ENCODE results near the gene DLGAP1.
A peak's percentile ranks its signal among the peaks of the same experiment; 100 is the strongest.
"Not testable (repeated sequence)": the region's sequence is repeated elsewhere in the genome, so short reads cannot be mapped to it uniquely, and the experiment has no call there.

DLGAP1 gene

DNA sequence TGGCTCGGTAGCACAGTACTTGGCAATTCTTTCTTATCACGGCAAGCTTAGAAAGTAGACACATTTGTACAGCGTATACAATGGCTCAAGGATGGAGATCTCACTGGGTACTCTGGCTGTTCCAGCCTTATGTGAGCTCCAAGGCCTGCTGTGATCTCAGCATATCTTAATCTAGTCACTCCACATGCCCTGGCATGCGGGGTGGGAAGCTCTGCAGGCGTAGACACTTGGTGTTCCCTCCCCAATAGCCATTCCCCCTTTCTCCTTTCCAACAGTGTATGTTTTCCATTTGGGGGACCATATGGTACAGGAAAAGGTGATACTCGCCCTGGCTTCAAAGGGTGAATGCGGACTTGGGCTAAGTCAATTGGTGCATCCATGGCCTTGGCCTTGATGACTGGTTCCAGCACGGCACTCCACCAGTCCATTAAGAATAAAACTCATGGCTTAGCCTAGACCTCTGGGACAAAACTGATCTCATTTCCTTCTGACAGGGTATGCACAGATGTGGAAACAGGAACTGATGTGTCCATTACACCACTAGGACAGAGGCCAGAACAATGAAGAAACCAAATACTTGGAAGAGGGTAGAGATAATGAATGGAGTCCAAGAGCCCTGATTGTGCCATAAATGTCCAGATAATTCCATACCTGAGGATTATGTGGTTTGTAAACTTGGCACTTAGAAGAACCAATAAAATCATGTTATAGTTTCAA, 976.7 kb downstream of the DLGAP1 start:
- no peak for DNase-seq

DNA sequence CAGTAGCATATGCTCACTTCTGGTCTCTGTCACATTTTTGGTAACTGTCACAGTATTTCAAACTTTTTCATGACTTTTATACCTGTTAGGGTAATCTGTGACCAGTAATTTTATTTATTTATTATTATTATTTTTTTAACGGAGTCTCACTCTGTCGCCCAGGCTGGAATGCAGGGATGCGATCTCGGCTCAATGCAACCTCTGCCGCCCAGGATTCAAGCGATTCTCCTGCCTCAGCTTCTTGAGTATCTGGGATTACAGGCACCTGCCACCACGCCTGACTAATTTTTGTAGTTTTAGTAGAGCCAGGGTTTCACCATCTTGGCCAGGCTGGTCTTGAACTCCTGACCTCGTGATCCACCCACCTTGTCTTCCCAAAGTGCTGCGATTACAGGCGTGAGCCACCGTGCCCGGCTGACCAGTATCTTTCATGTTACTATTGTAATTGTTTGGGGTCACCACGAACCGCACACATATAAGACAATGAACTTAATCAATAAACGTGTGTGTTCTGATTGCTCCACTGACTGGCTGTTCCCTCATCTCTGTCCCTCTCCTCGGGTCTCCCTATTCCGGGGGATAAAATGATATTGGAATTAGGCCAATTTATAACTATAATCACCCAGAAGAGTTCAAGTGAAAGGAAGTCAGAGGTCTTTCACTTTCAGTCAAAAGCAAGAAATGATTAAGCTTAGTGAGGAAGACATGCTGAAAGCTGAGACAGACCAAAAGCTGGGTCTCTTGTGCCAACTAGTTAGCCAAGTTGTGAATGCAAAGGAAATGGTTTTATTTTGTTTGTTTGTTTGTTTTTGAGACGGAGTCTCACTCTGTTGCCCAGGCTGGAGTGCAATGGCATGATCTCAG, 982.2 kb downstream of the DLGAP1 start:
- DNase-seq, result no peak

DNA sequence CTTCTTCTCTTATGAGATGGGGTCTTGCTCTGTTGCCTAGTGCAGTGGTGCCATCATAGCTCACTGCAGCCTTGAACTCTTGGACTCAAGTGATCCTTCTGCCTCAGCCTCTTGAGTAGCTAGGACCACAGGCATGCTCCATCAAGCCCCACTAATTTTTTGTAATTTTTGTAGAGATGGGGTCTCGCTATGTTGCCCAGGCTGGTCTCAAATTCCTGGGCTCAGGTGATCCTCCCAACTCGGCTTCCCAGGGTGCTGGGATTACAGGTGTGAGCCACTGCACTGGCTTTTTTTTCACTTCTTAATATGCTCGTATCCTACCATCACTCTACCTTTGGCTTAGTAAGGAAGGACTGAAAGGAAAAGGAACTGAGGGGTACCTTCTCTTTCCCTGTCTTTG, 983.0 kb downstream of the DLGAP1 start:
- DNase-seq, result not testable (repeated sequence)

DNA sequence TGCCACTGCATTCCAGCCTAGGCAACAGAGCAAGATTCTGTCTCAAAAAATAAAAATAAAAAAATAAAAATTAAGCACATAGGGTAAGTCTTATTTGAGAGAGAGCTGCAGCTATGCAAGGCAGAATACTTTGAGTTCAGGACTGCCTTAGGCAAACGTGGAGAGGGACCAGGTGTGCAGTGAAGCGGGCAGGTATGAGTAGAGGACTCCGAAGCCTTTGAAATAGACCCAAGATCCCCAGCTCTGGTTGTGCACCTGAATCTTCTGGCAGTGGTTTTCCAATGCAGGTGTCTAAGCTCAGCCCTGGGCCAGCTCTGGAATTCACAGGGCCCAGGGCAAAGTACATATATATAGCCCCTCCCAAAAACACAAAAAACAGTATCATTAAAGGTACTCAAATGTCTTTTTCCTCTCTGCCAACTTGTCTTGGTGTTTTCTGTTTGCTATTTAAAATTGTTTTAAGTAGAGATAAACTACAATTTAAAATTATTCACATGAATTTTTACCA, 983.9 kb downstream of the DLGAP1 start:
- DNase-seq, result no peak

DNA sequence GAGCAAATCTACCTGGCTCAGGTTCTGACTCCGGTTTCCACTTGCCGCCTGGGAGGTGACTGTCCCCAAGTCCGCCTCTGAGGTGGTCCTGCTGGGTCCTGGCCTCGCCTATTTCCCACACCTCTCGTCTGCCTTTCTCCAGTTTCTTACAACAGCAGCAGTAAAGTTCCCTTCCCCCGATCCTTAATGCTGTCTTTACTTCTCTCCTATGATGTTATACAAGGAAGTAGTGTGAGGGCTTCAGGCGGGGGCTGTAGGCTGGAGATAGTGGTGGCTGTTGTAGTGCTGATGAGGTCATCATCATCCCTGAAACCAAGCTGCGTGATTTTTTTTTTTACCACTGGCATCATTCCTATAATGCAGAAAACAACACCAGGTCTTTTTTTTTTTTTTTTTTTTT, 986.3 kb downstream of the DLGAP1 start:
- no peak for DNase-seq

DNA sequence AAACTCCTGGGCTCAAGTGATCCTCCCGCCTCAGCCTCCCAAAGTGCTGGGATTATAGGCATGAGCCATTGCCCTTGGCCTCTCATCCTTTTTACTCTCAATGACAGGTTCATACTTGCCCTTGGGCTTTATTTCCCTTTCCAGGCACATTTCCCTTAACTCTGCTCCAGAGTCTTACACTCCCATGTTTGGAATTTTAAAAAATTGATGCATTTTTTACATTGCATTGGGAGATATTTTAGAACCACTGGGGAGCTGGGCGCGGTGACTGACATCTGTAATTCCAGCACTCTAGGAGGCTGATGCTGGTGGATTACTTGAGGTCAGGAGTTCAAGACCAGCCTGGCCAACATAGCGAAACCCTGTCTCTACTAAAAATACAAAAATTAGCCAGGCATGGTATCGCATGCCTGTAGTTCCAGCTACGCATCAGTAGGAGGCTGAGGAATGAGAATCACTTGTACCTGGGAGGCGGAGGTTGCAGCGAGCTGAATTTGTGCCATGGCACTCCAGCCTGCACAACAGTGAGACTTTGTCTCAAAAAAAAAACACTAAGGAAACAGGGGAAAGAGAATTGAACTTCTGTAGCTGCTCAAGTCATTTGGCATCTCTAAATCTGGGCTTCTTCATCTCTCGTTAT, 986.9 kb downstream of the DLGAP1 start:
- DNase-seq, result no peak

DNA sequence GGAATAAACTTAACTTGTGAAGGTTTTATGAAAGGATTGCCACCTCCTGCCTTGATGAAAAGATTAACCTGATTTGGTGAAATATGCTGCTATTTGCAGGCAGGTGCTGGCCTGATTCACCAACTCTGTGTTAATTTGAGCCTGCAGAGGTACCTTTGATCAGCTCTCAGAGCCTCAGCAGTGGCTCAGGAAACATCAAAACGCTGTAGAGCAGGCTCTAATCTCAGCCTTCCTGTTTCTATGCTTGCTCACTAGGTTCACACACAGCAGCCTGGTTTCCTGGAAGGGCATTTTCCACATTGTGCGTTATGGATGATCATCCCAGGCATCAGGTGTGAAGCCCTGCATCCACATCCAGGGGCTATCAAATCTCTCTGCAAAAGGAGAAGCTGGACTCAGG, 988.2 kb downstream of the DLGAP1 start:
- no peak for DNase-seq

DNA sequence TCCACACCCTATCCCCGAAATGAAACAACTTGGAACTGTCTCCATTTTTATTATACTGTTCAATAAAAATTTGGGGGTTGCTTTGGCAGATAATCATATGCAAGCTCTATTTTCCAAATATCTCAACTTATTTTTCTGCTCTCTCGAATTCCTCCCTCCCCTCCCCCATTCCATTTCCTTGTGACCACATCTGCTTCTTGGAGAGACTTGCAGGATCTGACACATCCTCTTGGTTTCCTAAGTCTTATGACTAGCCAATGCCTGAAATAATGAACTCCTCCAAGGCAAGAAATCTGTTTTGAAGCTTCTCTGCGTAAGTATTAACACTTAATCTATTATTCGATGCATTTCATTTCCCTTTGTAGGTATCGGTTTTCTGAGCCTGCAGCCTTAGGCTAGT, 989.1 kb downstream of the DLGAP1 start:
- DNase-seq, result no peak

DNA sequence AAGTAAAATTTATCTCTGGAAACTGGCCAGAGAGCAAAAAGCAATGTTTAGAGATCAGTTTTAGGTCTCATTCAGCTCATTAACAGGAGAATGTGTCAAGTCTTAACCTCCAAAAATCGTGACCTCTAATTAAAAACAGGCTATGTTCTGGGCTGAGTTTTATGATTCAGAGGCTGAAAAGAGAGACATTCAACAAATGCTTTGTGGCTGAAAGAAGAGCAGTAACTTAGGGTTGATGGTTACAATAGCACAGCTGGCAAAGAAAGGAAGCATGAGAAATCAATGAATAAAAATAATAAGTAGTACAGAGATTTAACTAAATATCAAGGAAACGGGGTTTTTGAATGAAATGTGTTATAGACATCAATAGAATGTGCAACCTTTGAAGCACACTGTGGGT, 992.1 kb downstream of the DLGAP1 start:
- DNase-seq, result no peak

DNA sequence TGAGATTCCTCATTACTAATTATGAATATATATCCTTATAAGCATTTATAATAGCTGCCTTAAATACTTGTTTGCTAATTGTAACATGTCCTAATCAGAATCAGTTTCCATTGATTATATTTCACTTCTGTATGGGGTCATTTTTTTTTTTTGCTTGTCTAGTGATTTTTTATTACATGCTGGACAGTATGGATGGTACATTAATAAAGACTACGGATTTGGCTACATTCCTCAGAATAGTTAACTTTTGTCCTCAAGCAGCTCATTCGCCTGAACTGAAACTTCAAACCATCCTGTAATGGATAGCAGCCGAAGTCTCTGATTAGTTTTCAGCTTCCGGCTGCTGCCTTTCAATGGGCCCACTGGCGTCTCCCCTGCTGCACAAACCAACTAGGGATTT, 993.4 kb downstream of the DLGAP1 start:
- DNase-seq, result no peak

DNA sequence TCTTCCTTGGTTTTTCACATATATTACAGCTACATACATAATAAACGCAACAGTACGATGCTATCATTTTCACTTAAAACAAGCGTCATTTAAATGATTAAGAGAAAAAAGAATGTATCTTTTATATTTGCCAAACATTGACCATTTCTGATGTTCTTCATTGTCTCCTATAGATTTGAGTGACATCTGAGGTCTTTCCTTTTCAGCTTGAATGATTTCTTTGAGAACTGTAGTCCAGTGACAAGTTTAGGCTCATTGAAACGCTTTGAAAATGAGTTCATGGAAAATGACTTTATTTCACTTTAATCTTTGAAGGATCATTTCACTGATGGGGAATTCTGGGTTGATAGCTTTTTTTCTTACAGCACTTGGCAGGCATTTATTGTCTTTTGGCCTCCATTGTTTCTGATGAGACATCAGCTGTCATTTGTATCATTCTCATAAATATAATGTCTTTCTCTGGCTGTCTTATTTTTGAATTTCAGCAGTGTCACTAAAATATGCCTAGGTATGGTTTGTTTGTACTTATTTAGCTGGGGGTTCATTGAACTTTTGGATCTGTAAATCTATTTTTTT, 994.2 kb downstream of the DLGAP1 start:
- DNase-seq, result no peak

DNA sequence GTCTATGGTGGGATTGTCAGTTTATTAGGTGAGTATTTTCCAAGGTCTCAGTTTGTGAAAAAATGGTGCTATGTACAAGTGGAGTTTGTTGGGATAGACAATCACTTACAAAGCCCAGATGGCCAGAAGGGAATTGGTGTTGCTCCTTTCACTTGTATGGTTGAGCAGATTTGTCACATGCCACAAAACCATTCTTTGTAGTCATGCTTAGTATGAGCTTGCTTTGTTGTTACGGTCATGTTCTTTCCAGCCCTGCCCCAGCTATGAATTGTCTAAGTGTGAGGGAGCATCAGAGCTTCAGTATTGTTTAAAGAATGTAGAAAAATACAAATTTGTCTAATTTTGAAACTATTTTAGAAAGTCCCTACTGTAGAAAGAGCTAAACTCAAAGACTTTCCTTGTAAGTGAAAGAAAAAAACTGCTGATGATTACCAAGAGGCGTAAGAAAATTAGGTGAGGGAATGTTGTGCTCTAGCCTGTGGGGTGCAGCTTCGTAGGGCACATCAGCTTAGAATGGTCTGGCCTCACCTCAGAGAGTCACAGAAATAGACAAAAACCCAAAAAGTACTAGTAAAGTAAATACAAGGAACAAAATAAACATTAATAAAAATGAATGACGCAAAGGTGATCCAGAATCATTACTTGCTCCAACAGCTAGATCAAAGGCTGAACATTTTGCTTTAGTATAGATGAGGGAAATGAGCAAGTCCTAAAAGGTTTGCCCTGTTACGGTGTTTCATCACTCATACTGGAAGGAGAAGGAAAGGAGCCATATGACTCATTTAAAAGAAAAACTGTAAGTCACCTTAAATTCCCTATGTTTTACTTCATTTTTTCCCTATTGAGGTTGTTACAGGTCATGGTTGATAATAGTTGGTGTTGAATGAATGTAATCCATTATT, 995.9 kb downstream of the DLGAP1 start:
- DNase-seq, result no peak

DNA sequence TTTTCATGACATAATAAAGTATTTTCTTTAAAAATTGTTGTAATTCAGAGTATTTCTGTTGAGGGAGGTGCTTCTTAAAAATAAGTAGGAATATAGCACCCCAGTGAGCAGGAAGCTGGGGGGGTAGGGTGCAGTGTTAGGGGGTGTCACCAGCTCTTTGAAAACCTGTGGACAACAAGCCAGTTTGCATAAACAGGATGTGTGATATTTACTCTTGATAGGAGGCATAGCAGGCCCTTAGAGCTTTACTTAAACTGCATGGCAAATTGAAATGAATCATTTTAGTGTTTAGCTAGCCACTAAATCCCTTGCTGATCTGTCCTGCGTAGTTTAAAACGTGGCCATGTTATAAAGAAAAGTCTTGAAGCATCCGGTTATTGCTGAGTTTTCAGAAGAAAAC, 996.7 kb downstream of the DLGAP1 start:
- no peak for DNase-seq

DNA sequence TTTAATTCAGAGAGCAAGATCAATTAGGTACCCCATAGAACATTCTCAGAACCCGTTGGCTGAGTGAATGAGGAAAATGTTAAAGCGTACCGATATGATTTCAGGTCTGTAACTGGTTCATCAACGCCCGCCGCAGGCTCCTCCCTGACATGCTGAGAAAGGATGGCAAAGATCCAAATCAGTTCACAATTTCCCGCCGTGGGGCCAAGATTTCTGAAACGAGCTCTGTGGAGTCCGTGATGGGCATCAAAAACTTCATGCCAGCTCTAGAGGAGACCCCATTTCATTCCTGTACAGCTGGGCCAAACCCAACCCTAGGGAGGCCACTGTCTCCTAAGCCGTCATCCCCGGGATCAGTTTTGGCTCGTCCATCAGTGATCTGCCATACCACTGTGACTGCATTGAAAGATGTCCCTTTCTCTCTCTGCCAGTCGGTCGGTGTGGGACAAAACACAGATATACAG, 997.8 kb downstream of the DLGAP1 start:
- no peak for DNase-seq

DNA sequence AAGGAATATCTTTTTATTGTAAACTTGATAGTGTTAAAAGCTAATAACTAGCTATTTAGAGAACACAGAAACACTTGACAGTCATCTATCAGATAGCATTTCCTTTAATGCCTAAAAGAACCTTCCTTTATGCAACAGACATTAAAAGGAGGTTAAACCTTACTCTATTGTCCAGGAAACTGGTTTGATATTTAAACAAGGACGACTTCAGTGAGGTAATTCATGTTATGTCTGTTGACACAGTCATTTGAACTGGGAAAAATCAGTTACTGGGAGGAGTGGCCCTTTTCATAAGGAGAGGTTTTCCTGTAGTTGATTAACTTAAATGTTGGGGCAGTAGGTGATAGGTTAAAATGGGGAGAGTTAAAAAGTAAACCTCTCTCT, 998.4 kb downstream of the DLGAP1 start:
- no peak for DNase-seq

DNA sequence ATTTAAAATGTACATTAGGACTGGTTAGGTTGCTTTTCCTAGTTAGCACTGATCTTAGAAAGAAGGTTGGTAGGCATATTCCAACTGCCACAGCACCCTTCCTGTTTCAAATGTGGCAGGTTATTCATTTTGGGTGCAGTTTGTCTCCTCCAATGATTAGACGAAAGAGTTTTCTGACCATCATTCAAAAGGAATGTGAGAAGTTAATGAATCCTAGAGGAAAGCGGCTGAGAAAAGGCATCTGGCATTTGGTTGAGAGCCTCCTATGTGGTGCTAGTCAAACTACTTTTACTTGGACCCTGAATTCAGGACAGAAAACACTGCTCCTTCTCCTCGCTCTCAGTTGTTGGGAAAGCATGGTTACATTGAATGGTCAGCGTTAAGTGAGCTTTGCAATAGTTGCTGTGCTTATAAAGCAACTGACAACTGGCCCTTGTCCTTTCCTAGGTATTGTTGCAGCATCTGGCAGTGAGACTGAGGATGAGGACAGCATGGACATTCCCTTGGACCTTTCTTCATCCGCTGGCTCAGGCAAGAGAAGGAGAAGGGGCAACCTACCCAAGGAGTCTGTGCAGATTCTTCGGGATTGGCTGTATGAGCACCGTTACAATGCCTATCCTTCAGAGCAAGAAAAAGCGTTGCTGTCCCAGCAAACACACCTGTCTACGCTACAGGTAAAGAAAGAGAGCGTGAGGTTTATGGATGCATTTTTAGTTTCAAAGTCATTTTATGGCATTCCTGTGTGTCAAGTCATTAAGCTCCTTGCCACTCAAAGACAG, 999.0 kb downstream of the DLGAP1 start:
- no peak for DNase-seq

DNA sequence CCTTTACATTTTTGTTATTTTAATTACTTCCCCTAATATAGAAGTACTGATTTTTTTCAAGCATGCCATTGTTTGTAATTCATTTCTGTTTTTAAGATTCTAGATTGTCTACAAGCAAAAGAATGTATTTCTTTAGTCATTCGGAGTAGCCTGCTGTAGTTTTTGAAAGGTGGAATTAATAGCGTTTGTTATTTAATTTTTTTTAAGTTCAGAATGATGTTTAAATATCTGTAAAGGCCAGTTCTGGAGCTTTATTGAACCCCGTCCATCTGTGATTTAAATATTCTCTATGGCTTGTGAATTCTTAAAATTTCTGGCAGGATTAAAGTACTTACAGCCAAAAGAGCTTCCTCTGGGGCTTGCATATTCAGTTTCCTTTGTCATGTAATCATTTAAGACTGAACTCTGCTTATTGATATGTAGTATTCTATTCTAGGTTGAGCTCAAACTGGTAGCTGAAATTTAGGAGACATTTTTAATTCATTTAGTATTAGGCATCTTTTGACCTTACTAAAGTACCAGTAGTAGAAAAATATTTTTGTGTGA, 999.9 kb downstream of the DLGAP1 start:
- DNase-seq, result no peak

DNA sequence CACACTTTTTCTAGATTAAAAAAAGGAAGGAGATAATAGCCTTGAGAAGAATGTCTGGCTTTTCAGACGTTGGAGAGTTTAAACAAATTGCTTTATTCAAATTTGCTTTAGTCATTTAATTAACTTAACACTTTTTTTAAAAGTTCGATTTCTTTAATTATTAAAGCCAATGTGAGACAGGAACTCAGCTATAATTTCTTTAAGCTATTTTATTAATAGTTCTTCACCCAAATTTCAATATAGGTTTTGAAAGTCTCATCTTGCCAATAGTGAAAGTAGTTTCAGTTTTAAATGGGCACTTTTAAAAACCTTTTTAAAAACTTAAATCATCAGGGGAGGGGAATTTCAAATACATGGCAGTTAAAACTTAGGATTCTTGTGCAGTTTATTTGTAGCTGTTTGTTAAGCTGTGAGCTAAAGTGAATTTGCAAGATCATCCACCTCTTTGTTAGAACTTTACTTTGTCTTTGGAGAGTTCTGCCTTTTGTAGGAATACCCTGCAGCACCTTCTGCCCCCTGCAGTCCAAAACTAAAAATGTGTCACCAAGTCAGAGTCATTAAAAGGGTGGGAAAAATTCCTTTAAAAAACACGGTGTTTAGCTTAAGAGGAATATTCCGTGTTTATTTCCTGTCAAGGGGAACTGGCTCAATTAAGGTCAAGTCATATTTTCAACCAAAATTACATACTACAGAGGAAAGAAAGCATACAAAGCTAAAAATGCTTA, 1000.6 kb downstream of the DLGAP1 start:
- peak; percentile 14 for DNase-seq

DNA sequence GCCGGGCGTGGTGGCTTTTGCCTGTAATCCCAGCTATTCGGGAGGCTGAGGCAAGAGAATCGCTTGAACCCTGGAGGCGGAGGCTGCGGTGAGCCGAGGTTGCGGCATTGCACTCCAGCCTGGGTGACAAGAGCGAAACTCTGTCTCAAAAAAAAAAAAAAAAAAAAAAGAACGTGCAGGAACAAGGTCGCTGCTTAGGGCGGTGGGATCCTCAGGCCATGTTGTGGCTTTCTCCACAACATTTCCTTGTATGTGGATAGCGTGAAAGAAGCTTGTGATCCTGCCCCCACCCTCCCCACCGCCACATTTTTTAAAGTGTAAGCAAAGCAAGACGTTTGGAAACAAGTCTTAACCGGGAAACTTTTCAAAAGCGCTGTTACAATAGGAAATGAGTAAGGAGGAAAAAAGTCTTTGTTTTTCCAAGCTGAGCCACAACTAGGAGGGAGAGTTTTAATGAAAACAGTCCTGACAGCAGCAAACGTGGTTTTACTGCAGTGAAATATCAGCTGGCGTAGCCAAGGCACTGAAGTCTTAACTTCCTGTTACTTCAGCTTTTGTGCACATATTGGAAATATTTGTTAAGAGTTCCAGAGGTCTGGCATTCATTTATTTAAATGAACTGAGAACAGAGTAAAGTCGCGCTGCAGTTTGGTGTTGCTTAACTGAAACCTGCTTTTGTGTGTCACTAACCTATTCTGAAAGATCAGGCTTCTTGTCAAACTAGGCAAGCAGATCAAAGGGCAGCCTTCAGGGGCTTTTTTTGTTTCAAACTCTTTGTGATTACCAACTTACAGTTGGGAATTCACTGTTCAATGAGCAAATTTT, 1001.4 kb downstream of the DLGAP1 start:
- DNase-seq, result no peak
